Esophagus squamous epithelium (tissue), 4 donors: ENCODE measurements around the gene SFRP4.

ENCODE experiments used
- POLR2A ChIP-seq, 4 donors: fragments of 450-650 bp; IDR thresholded peaks; one replicate each; pipeline ENCODE4 v1.6.1; 2017; ENCODE audit warnings: antibody characterized with exemption in 4 of 4, mild to moderate bottlenecking in 4 of 4, moderate library complexity in 3 of 4
- TF ChIP-seq, protein P1 (sequence below), 6 experiments: fragments of 450-650 bp in 4 of 6; fragments of 200-600 bp in 2 of 6; sonication (generic) in 2 of 6; IDR thresholded peaks; one replicate each; pipeline ENCODE4 v1.5.1; 2016 to 2019; ENCODE audit warnings: antibody characterized with exemption in 6 of 6, mild to moderate bottlenecking in 4 of 6, moderate library complexity in 4 of 6

DNA sequence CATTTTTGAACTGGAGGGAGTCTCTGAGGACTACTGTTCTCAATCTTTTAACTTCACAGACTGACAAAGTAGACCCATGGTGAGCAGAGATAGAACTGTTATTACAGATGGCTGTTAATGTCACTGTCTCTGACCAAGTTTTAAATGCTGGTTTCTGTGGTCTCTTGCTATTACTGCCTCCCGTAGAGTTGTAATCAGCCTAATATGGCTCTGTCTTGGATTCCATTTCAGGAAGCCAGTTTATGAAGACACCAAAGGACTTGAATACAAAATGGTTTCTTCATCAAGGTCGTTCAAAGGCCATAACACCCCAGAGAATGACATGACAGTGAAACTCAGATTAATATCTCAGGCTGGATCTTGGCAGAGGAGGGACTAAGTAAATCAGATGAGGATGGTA, 3.9 kb downstream of the SFRP4 start:
- no peak for TF ChIP-seq POLR2A (IDR thresholded peaks at IDR 0.05)
- TF ChIP-seq, protein P1, sequence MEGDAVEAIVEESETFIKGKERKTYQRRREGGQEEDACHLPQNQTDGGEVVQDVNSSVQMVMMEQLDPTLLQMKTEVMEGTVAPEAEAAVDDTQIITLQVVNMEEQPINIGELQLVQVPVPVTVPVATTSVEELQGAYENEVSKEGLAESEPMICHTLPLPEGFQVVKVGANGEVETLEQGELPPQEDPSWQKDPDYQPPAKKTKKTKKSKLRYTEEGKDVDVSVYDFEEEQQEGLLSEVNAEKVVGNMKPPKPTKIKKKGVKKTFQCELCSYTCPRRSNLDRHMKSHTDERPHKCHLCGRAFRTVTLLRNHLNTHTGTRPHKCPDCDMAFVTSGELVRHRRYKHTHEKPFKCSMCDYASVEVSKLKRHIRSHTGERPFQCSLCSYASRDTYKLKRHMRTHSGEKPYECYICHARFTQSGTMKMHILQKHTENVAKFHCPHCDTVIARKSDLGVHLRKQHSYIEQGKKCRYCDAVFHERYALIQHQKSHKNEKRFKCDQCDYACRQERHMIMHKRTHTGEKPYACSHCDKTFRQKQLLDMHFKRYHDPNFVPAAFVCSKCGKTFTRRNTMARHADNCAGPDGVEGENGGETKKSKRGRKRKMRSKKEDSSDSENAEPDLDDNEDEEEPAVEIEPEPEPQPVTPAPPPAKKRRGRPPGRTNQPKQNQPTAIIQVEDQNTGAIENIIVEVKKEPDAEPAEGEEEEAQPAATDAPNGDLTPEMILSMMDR (IDR thresholded peaks at IDR 0.05), result no peak
